C1 segment of cervical spinal cord (tissue), 14 donors: ENCODE data around the gene ZNF217.
"Not testable (repeated sequence)": the region's sequence is repeated elsewhere in the genome, so short reads cannot be mapped to it uniquely, and the experiment has no call there.

Experiments used
- DNase-seq, 14 donors: peaks; one replicate each; lab custom pipeline; 2025; lab: John Stamatoyannopoulos, UW

The ZNF217 gene

DNA sequence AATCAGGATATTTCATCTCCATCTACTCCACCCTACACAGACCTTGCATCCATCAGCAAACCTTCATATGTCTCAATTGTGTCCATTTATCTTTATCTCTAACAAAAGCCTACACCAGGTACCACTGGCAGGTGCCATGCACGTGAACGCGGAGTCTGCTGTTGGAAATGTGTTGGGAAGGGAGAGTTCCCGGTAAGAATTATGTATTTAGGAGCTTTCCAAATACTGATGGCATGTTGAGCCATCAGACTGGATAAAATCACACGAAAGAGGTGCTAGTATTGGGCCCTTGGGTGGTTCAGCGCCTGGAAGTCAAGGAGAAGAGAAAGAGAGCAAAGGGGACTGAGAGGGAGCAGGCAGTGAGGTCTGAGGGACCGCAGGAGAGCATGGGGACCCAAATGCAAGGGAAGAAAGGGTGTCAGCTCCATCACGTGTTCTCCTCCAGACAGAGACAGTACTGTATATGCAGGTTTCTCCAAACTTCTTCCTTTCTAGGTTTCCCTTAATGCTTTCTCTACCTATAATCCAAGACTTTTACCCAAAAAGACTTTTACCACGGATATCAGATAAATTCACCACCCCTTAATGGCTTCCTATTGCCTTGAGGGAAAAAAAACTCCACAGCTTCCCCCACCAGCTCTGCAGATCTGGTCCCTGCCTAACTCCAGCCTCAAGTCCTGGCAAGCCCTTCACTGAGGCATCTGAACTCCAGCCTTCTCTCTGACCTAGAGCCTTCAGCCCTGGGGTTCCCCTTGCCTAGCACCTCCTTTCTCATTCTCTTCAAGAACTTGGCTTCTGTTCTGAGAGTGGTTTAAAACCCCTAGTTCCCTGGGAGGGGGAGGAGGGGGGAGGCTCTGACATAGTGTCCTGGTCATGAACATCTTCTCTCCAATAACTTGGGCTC lies 4.8 kb upstream of the ZNF217 start:
- no peak for DNase-seq

- no peak for DNase-seq
Observed at GRCh38 chr20:53597521-53598120, 4.0 kb upstream of the ZNF217 start.

DNA sequence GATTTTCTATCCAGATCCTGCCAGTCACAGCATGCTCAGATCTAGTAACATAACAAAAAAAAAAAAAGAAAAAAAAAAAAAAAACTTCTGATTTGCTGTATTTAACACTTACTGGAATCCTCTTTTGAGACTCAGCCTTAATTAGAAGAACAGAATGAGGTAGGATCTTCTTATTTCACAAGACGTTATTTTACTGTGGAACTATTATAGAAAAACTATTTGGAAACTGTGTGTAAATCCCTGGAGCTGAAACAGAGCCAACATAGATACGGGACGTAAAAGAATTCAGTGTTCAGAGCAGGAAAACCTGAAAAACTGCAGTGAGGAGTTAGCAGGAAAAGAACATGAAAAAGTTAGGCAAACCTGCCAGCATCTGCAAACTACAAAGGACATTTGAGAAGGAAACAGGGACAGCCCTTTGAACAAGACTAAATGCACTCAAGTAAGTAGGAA lies 3.4 kb upstream of the ZNF217 start:
- DNase-seq: no peak

- not testable (repeated sequence) for DNase-seq
Observed at GRCh38 chr20:53596189-53597001, 2.8 kb upstream of the ZNF217 start.

- not testable (repeated sequence) for DNase-seq
Observed at GRCh38 chr20:53595742-53596141, 2.1 kb upstream of the ZNF217 start.

GRCh38 chr20:53595018-53595378 lies 1.4 kb upstream of the ZNF217 start:
- no peak for DNase-seq

DNA sequence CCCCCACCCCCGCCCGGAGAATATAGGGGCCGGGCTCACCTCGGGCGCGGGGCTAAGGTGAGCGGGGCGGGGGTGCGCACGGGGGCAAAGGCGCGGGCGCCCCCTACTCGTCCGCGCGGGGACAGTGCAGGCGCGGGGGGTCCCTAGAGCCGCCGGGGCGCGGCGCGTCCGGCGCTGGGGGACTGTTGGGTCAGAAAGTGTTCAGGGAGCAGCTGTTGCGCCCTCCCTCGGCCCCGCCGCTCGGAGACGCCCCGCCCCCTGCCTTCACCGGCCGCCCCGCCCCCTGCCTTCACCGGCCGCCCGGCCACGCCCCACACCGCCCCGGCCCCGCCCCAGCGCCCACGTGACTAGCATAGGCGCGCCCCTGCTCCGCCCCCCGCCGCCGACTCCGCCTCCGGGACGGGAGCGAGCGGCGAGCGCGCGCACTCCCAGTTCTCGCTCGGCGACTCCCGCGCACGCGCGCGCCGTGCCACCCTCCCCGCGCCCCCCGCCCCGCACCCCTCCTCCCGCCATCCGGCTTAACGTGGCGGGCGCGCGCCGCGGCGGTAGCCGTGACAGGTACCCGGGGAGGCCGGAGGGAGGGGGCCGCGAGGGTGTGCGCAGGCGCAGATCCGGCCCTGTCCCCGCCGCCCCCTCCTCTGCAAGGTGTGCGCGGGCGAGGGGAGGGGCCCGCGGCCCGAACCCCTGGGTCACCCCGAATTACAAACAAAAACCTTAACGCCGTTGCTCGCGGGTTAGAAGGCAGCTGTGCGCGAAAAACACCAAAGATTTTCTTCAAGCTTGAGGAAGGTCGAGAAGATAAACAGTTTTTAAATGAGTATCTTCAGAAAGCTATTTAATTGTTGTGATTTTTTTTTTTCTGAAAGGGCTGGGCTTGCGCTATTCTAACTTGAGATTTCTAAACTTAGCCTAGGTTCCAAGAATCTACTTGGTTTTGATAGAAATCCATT lies 704 bp upstream of the ZNF217 start:
- peak; percentile 52 to 98 (median 90) for DNase-seq

GRCh38 chr20:53592992-53593465 lies 610 bp downstream of the ZNF217 start:
- peak in 8 of 14 donors; percentile 22 to 55 (median 46) for DNase-seq

GRCh38 chr20:53592454-53592991 lies 1.1 kb downstream of the ZNF217 start:
- peak in 6 of 14 donors; percentile 18 to 55 (median 34) for DNase-seq

- not testable (repeated sequence) for DNase-seq
Observed at GRCh38 chr20:53591941-53592441, 1.6 kb downstream of the ZNF217 start.

GRCh38 chr20:53591206-53591741 lies 2.4 kb downstream of the ZNF217 start:
- not testable (repeated sequence) for DNase-seq

GRCh38 chr20:53590608-53591007 lies 3.0 kb downstream of the ZNF217 start:
- not testable (repeated sequence) for DNase-seq

GRCh38 chr20:53590122-53590521 lies 3.5 kb downstream of the ZNF217 start:
- not testable (repeated sequence) for DNase-seq

DNA sequence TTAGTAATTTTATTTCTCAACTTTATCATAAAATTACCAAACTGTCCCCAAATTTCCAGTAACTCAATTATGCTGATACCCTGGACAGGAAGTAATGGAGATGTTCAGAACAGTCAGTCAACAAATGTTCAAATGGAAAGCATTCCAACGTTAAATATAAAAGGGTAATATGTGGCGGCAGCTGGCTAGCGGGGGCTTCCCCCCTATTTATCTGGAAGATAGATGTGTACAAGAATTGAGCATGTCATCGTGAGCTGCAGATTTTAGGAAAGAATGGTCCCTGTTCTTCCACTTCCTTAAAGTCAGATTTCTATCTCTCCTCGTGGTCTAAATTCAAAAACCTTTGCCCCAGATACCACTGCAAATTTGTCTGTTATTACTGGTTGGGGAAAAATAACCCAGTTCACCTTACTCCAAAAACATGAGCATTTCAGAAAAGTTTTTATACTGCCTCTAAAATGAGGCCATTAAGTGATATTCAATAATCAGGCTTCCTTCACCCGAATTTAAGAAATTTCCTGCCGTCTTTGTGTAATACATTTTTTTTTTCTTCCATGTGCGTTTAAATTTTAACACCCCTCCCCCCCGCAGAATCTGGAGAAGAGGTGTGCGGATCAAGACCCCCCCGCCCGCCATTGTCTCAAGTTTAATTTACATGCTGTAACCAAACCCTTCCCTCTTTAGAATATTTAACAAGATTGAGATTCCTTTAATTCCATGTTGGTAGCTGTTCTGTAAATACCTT lies 4.1 kb downstream of the ZNF217 start:
- not testable (repeated sequence) for DNase-seq

DNA sequence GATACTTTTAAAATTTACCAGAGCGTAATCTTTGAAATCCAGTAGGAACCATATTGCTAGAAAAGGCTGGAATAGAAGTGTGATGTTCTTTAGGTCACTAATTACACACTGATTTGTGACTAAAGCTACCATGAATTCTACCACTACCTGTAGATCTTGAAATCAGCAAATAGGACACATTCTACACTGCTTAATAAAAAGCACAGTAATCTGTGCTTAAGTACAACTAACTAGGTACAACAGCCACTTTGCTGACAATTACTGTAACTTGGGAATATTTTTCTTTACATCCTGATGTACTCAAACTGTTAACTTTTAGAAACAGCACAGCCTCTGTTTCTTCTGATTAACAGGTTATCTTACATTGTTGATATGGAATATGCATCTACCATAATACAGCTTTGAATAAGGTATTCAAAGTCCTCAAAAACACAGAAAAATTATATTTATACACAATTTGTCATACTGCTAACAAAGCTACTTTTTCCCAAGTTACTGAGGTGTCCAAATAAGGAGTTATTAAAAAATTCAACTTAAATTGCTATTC lies 6.4 kb downstream of the ZNF217 start:
- DNase-seq: not testable (repeated sequence)

DNA sequence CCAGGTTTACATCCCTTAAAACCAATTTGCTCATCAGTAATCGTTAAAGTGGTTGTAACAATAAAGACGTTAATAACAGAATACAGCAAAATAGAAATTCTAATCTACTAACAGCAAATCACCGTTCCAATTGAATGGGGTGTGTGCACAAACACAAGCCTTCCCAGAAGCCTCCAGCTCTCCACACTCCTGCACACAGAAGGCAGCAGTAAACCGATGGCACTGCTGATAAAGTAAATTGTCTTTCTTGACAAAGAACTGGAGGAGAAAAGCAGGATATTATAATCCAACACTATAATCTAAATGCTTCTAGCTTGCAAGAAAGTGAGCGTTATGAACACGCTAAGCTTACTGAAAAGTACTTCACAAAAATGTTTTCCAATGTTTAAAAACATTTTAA lies 7.0 kb downstream of the ZNF217 start:
- no peak for DNase-seq

GRCh38 chr20:53585910-53586309 lies 7.7 kb downstream of the ZNF217 start:
- not testable (repeated sequence) for DNase-seq

- not testable (repeated sequence) for DNase-seq
Observed at GRCh38 chr20:53585004-53585569, 8.6 kb downstream of the ZNF217 start.
